ENCODE results near the gene ERICH4. TPM values are rescaled to one million over a fixed set of nuclear protein-coding genes. Genes with fewer than 3 reads are reported as not detected.
A peak's percentile ranks its signal among the peaks of the same experiment; 100 is the strongest.

The ERICH4 gene, protein sequence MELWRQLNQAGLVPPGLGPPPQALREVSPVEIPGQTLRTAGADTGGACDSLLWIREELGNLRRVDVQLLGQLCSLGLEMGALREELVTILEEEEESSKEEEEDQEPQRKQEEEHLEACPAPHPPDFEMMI
- total RNA-seq = not detected in 3 replicates
- long read RNA-seq = 0 reads

DNA sequence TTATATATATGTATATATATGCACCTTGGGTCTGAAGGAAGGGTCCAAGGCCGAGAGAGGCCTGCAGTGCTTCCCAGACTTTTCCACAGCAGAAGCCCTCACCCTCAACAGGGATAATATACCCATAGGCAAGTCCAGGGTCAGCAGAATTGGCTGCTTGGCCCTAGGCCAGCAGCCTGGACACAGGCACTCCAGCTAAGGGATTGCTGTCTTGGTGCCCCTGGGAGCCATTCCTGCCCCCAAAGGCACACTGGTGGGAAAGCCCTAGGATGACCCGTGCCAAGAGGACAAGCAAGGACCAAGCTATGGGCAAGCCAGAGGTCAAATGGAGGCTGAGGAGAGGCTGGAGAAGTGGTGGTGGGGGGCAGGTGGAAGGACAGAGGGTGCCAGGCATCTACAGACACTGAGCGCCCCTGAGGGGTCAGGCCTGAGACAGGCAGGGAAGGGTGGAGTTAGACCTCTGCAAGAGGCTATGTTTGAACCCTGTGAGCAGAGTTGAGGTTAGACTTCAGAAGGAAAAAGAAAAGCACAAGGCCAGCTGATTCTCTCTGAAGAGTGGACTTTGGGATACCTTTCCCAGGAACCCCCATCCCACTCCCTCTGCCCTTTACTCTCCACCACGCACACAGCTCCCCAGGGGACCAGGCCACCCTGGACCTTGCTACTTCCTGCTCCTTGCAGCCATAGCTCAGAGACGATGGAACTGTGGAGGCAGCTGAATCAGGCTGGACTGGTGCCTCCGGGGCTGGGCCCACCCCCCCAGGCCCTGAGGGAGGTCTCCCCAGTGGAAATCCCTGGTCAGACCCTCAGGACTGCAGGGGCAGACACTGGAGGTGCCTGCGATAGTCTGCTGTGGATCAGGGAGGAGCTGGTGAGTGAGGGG lies at the start of gene ERICH4:
ERICH4 (plus strand) TSS at position 684 of the 883 bp plus-strand sequence; CDS start at position 698, 14 bp downstream.
- peak; percentile 55 for DNase-seq (ENCODE audit: low spot score)
- H3K27me3 Mint-ChIP-seq (ENCODE audit: low read depth) = peaks cover 17% of the 10 kb centered on the region
- H3K27ac Mint-ChIP-seq (ENCODE audit: unreplicated experiment) = no peak within 1 kb of the TSS
- peaks cover under 1% of the 10 kb centered on the region for H3K36me3 Mint-ChIP-seq (ENCODE audit: low read depth)
- H3K9me3 Mint-ChIP-seq (ENCODE audit: low read depth) = no peaks in the 10 kb centered on the region
- TF ChIP-seq, protein P1, sequence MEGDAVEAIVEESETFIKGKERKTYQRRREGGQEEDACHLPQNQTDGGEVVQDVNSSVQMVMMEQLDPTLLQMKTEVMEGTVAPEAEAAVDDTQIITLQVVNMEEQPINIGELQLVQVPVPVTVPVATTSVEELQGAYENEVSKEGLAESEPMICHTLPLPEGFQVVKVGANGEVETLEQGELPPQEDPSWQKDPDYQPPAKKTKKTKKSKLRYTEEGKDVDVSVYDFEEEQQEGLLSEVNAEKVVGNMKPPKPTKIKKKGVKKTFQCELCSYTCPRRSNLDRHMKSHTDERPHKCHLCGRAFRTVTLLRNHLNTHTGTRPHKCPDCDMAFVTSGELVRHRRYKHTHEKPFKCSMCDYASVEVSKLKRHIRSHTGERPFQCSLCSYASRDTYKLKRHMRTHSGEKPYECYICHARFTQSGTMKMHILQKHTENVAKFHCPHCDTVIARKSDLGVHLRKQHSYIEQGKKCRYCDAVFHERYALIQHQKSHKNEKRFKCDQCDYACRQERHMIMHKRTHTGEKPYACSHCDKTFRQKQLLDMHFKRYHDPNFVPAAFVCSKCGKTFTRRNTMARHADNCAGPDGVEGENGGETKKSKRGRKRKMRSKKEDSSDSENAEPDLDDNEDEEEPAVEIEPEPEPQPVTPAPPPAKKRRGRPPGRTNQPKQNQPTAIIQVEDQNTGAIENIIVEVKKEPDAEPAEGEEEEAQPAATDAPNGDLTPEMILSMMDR (IDR thresholded peaks at IDR 0.05) = no peak
- H3K4me3 Mint-ChIP-seq (ENCODE audit: unreplicated experiment) = no peak within 1 kb of the TSS
- peaks cover 3% of the 10 kb centered on the region for H3K4me1 Mint-ChIP-seq (ENCODE audit: low read depth)

- peaks cover 35% of the 10 kb centered on the region for H3K4me1 Mint-ChIP-seq (ENCODE audit: low read depth)
- peaks cover 3% of the 10 kb centered on the region for H3K36me3 Mint-ChIP-seq (ENCODE audit: low read depth)
- no peaks in the 10 kb centered on the region for H3K9me3 Mint-ChIP-seq (ENCODE audit: low read depth)
- H3K27me3 Mint-ChIP-seq (ENCODE audit: low read depth) = no peaks in the 10 kb centered on the region
- H3K27ac Mint-ChIP-seq (ENCODE audit: unreplicated experiment) = no peak overlapping the region
- DNase-seq (ENCODE audit: low spot score) = no peak
- H3K4me3 Mint-ChIP-seq (ENCODE audit: unreplicated experiment) = peak overlapping the region; percentile 14
- TF ChIP-seq, protein P1 (IDR thresholded peaks at IDR 0.05) = no peak
Measured at GRCh38 chr19:41395355-41395754, 47.6 kb upstream of the ERICH4 start.

DNA sequence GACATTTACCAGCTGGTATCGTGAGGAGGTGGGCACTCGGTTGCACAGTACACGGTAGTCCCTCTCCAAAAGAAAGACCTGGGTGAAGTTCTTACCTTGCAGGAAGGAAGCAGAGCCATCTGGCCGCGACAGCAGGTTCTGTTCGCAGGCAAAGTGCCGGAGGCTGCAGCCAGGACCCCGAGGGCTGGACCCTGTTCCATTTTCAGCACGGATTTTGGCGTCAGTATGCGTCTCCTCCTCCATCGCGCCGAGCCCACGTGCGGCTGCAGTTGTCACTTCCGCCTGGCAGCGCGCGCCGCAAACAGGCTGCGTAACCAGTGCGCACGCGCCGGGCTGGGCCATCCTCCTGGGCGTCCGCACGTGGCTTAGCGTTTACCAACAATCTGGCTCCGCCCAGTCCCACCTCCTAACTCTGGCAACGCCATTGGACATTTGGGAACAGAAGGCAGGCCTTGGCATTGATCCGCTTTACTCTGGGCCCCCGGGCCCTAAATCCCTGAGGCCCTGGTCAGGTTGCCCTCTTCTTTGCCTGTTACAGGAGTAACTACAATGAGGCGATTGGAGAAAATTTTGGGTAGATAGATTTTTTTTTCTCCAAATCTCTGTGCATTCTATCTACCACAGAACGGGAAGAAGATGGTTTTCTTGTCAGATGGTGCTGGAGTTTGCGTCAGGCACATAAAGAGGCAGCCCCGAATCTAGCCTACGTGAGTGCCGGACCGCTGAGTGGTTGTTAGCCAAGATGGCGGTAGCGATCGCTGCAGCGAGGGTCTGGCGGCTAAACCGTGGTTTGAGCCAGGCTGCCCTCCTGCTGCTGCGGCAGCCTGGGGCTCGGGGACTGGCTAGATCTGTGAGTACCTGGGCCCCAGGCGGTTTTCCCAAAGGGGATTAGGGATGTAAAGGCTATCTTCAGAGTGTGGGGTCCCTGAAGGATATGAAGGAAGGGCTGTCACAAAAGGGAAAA lies 45.6 kb upstream of the ERICH4 start, which contains the start of the genes BCKDHA and EXOSC5:
BCKDHA (plus strand) TSS at position 733 of the 964 bp plus-strand sequence; CDS start at position 743, 10 bp downstream.
EXOSC5 (minus strand) TSS at position 274 of the 964 bp plus-strand sequence; CDS start at position 243, 31 bp downstream.
- Mint-ChIP-seq H3K27ac (ENCODE audit: unreplicated experiment) (peak within 1 kb of the TSS; percentile 99), H3K36me3 (ENCODE audit: low read depth) (no peaks in the 10 kb centered on the region), H3K4me3 (ENCODE audit: unreplicated experiment) (peak within 1 kb of the TSS; percentile 98), H3K4me1 (ENCODE audit: low read depth) (peaks cover 35% of the 10 kb centered on the region), H3K9me3 (ENCODE audit: low read depth) (no peaks in the 10 kb centered on the region), H3K27me3 (ENCODE audit: low read depth) (no peaks in the 10 kb centered on the region)
- DNase-seq (ENCODE audit: low spot score) = peak; percentile 99
- TF ChIP-seq, protein P1 (IDR thresholded peaks at IDR 0.05) = peak; percentile 12

DNA sequence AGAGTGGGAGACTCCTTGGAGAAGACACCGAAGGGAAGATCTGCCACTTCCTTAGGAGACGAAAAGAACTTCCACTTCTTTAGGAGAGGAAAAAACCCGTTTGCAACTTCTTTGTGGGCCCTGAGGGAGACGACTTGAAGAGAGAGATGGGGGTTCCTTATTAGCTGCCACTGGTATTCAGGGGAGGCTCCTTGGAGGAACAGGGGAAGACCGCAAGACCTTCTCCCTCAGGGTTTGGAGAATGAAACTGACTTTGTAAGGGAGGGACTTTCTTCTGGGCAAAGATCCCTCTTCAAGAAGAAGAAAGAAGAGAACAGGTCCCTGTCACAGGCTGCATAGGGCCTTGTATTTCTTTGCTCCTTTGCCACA lies 44.9 kb upstream of the ERICH4 start:
- H3K9me3 Mint-ChIP-seq (ENCODE audit: low read depth) = no peaks in the 10 kb centered on the region
- no peaks in the 10 kb centered on the region for H3K36me3 Mint-ChIP-seq (ENCODE audit: low read depth)
- TF ChIP-seq, protein P1 (IDR thresholded peaks at IDR 0.05) = no peak
- no peak for DNase-seq (ENCODE audit: low spot score)
- peak overlapping the region; percentile 98 for H3K4me3 Mint-ChIP-seq (ENCODE audit: unreplicated experiment)
- peaks cover 35% of the 10 kb centered on the region for H3K4me1 Mint-ChIP-seq (ENCODE audit: low read depth)
- peak overlapping the region; percentile 99 for H3K27ac Mint-ChIP-seq (ENCODE audit: unreplicated experiment)
- H3K27me3 Mint-ChIP-seq (ENCODE audit: low read depth) = no peaks in the 10 kb centered on the region

Data from chondrocyte (in vitro differentiated cells).